ENCODE results near the gene ARHGAP24.
"Not testable (repeated sequence)": the region's sequence is repeated elsewhere in the genome, so short reads cannot be mapped to it uniquely, and the experiment has no call there.

The ARHGAP24 gene

GRCh38 chr4:85818700-85819099 lies 343.8 kb downstream of the ARHGAP24 start:
- no peak for DNase-seq (ENCODE audit: low read depth)

- DNase-seq (ENCODE audit: low read depth): not testable (repeated sequence)
Measured at GRCh38 chr4:85820101-85820500, 345.2 kb downstream of the ARHGAP24 start.

GRCh38 chr4:85821688-85822455 lies 346.9 kb downstream of the ARHGAP24 start:
- peak; percentile 26 for DNase-seq (ENCODE audit: low read depth)

GRCh38 chr4:85823295-85823694 lies 348.3 kb downstream of the ARHGAP24 start:
- peak; percentile 50 for DNase-seq (ENCODE audit: low read depth)

GRCh38 chr4:85824166-85824945 lies 349.4 kb downstream of the ARHGAP24 start:
- peak; percentile 24 for DNase-seq (ENCODE audit: low read depth)

- DNase-seq (ENCODE audit: low read depth): peak; percentile 83
Measured at GRCh38 chr4:85826060-85826678, 351.2 kb downstream of the ARHGAP24 start.

GRCh38 chr4:85828027-85828890 lies 353.3 kb downstream of the ARHGAP24 start:
- DNase-seq (ENCODE audit: low read depth): peak; percentile 45

GRCh38 chr4:85829276-85830051 lies 354.5 kb downstream of the ARHGAP24 start:
- DNase-seq (ENCODE audit: low read depth): peak; percentile 13

GRCh38 chr4:85831647-85832046 lies 356.7 kb downstream of the ARHGAP24 start:
- no peak for DNase-seq (ENCODE audit: low read depth)

- no peak for DNase-seq (ENCODE audit: low read depth)
Measured at GRCh38 chr4:85833302-85833701, 358.4 kb downstream of the ARHGAP24 start.

- no peak for DNase-seq (ENCODE audit: low read depth)
Measured at GRCh38 chr4:85834934-85835333, 360.0 kb downstream of the ARHGAP24 start.

- DNase-seq (ENCODE audit: low read depth): peak; percentile 42
Measured at GRCh38 chr4:85836588-85837438, 361.9 kb downstream of the ARHGAP24 start.

- DNase-seq (ENCODE audit: low read depth): peak; percentile 73
Measured at GRCh38 chr4:85837439-85837733, 362.4 kb downstream of the ARHGAP24 start.

GRCh38 chr4:85839981-85840451 lies 365.1 kb downstream of the ARHGAP24 start:
- DNase-seq (ENCODE audit: low read depth): not testable (repeated sequence)

GRCh38 chr4:85842540-85842939 lies 367.6 kb downstream of the ARHGAP24 start:
- peak; percentile 30 for DNase-seq (ENCODE audit: low read depth)

GRCh38 chr4:85853740-85854139 lies 378.8 kb downstream of the ARHGAP24 start:
- DNase-seq (ENCODE audit: low read depth): not testable (repeated sequence)

- DNase-seq (ENCODE audit: low read depth): peak; percentile 32
Measured at GRCh38 chr4:85854546-85854945, 379.6 kb downstream of the ARHGAP24 start.

- peak; percentile 53 for DNase-seq (ENCODE audit: low read depth)
Measured at GRCh38 chr4:85860066-85860740, 385.3 kb downstream of the ARHGAP24 start.

- no peak for DNase-seq (ENCODE audit: low read depth)
Measured at GRCh38 chr4:85861064-85861765, 386.3 kb downstream of the ARHGAP24 start.

All from EH (cell line).